Inferior parietal cortex (tissue), 1 donor: ENCODE data around the gene HSPA6.
"Not testable (repeated sequence)": the region's sequence is repeated elsewhere in the genome, so short reads cannot be mapped to it uniquely, and the experiment has no call there.

ENCODE experiments used
- DNase-seq: peaks from one replicate; pipeline ENCODE4 v3.0.0-alpha.2; 2016; ENCODE audit errors: extremely low spot score

HSPA6 gene

GRCh38 chr1:161503394-161503748 lies 21.0 kb upstream of the HSPA6 start:
- no peak for DNase-seq

GRCh38 chr1:161505686-161506085 lies 18.7 kb upstream of the HSPA6 start:
- DNase-seq: no peak

DNA sequence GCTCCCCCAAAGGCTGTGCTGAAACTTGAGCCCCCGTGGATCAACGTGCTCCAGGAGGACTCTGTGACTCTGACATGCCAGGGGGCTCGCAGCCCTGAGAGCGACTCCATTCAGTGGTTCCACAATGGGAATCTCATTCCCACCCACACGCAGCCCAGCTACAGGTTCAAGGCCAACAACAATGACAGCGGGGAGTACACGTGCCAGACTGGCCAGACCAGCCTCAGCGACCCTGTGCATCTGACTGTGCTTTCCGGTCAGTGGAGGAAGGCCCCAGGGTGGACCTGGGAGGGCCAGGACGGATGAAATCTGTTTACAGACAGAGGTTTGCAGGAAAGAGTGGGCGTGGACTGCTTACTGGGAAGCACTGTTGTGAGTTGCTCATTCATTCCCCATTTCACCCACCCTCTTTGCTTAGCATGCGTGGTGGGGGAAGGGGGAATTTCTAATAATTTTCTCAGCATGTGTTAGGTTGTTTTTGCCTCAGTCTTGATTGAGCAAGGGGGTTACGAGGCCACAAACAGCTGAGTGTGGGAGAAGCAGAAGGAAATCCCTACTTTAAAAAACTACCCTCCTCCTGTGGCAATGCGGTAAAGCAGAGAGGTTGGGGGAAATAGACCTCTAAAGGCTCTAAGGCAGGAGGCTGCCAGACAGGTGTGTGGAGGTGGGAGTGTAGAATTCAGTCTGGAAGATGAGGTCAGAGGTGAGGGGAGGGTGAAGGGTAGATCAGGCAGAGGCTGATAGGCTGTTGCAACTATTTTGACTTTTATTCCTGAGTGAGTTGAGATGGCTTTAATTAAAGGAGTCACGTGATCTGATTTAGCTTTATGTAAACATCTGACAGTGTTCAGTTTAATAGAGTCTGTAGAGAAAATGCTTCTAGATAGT lies 17.8 kb upstream of the HSPA6 start:
- no peak for DNase-seq

- DNase-seq: no peak
These were observed 13.9 kb upstream of the HSPA6 start for GRCh38 chr1:161510477-161510876.

GRCh38 chr1:161511018-161511755 lies 13.2 kb upstream of the HSPA6 start:
- DNase-seq: no peak

- no peak for DNase-seq
These were observed 12.6 kb upstream of the HSPA6 start for GRCh38 chr1:161511756-161512060.

- not testable (repeated sequence) for DNase-seq
These were observed 11.5 kb upstream of the HSPA6 start for GRCh38 chr1:161512636-161513447.

- not testable (repeated sequence) for DNase-seq
These were observed 10.9 kb upstream of the HSPA6 start for GRCh38 chr1:161513448-161513780.

DNA sequence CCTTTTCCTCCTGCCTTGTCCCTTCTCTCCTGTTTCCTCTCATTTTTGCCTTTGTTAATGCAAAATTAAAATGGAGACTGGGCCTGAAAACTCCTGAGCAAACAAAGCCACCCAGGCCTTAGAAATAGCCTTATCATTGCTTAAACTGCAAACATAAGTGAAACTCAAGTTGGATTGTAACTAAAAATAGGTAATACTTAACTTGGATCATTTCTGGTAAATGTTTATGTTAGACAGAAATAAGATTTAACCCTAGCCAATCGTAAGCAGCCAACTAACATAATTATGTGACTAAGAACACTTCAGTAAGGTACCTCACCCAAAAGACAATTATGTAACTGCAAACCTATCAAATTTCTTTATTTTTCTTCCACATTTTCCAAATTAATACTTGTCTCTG lies 10.4 kb upstream of the HSPA6 start:
- DNase-seq: not testable (repeated sequence)

GRCh38 chr1:161523041-161523816 lies 1.1 kb upstream of the HSPA6 start:
- not testable (repeated sequence) for DNase-seq

- DNase-seq: not testable (repeated sequence)
These were observed 477 bp downstream of the HSPA6 start for GRCh38 chr1:161524742-161525291.

DNA sequence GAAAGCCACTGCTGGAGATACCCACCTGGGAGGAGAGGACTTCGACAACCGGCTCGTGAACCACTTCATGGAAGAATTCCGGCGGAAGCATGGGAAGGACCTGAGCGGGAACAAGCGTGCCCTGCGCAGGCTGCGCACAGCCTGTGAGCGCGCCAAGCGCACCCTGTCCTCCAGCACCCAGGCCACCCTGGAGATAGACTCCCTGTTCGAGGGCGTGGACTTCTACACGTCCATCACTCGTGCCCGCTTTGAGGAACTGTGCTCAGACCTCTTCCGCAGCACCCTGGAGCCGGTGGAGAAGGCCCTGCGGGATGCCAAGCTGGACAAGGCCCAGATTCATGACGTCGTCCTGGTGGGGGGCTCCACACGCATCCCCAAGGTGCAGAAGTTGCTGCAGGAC lies 981 bp downstream of the HSPA6 start:
- DNase-seq: not testable (repeated sequence)

GRCh38 chr1:161525918-161526317 lies 1.6 kb downstream of the HSPA6 start:
- not testable (repeated sequence) for DNase-seq

GRCh38 chr1:161528550-161528949 lies 4.2 kb downstream of the HSPA6 start:
- DNase-seq: not testable (repeated sequence)

DNA sequence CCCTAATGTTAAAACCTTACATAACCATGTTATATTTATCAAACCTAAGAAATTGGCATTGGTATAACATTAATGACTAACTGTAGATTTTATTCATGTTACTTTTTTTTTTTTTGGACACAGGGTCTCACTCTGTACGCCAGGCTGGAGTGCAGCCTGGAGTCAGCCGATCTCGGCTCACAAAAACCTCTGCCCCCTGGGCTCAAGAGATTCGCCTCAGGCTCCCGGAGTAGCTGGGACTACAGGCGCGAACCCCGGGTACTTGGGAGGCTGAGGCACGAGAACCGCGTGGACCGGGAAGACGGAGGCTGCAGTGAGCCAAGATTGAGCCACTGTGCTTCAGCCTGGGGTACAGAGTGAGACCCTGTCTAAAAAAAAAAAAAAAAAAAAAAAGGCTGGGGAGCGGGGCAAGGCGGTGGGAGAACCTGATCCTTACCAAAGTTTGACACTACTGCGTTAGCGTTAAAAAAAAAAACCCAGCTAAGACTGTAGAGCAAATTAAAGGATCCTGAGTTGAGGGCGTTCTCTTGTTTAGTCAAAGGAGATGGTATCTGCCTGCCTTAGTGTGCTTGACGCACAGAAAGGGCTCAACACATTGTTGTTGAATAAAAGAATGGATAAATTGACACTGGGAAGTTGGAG lies 5.2 kb downstream of the HSPA6 start:
- DNase-seq: not testable (repeated sequence)

- peak; percentile 75 for DNase-seq
These were observed 5.8 kb downstream of the HSPA6 start for GRCh38 chr1:161530158-161530557.

GRCh38 chr1:161530671-161531641 lies 6.6 kb downstream of the HSPA6 start:
- peak; percentile 92 for DNase-seq

DNA sequence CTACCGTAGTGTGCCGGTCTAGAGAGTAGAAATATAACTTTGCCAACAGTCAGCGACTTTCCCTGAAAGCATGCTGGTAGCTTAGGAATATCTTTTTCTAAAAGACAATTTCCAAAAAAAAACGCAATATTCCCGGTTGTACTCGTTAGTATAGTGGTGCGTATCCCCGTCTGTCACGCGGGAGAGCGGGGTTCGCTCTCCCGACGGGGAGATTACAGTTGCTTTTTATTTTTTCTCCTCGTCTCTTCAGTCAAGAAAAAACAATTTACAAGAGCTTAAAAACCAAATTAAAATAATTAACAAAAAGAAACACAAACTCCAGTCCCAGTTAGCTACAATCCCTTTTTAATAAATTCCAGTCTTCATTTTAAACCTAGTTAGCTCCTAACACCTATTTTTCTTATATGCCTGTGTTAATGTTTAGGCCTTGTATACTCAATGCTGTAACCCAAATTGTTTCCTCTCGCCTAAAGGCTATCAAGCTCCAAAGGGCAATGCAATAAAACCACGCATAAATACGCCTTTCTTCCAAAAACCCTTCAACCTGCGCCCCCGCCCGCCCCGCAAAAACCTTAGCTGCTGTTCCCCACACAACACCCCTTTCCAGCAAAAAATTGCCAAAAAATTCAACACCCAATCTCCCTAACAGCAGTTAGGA lies 7.8 kb downstream of the HSPA6 start:
- DNase-seq: peak; percentile 65
